Panc1 (cell line): ENCODE results near the gene QSOX1. TPM values are rescaled to one million over a fixed set of nuclear protein-coding genes. Genes with fewer than 3 reads are reported as not detected.
A peak's percentile ranks its signal among the peaks of the same experiment; 100 is the strongest.

Experiments used
- ATAC-seq: fragments of 200-7000 bp; cut with Tn5 transposase; 2 replicates; pipeline ENCODE4 v1.9.1; 2020; ENCODE audit warnings: mild to moderate bottlenecking, moderate library complexity
- BruUV-seq: library from RNA; stranded (reverse); fragments of 400-500 nt; replicated peaks from 2 replicates; lab custom pipeline; 2021; lab: Mats Ljungman, UMichigan
- CTCF ChIA-PET: fragments of 300-600 bp; sonication (Branson Sonifier 250); formaldehyde crosslinking; loops from one replicate; lab custom pipeline; 2022; ENCODE audit warnings: antibody characterized with exemption; lab: Charles Lee
- POLR2A ChIA-PET: fragments of 300-600 bp; sonication (Branson Sonifier 250); formaldehyde crosslinking; loops from one replicate; lab custom pipeline; 2022; ENCODE audit warnings: antibody characterized with exemption; lab: Charles Lee
- DNase-seq: peaks from one replicate; pipeline ENCODE4 v3.0.0-alpha.2; 2010; ENCODE audit warnings: low read depth, low spot score
- H3K27ac ChIP-seq: 2 replicates; pipeline ENCODE4 v1.5.1; 2011; ENCODE audit warnings: mild to moderate bottlenecking, low read length, inconsistent platforms
- H3K27me3 ChIP-seq: fragments of 200-500 bp; sonication (Bioruptor generic); 2 replicates; pipeline ENCODE4 v1.6.0; 2014; ENCODE audit warnings: low read length, inconsistent platforms; ENCODE audit not compliant: control insufficient read depth, insufficient read depth
- H3K36me3 ChIP-seq: fragments of 200-500 bp; sonication (Bioruptor generic); 2 replicates; pipeline ENCODE4 v1.5.1; 2014; ENCODE audit warnings: inconsistent platforms, mild to moderate bottlenecking, low read length, moderate library complexity; ENCODE audit not compliant: control insufficient read depth, insufficient read depth
- H3K4me1 ChIP-seq: 2 replicates; pipeline ENCODE4 v1.5.1; 2011; ENCODE audit warnings: inconsistent platforms, mild to moderate bottlenecking, low read length, moderate library complexity; ENCODE audit not compliant: control insufficient read depth, insufficient read depth
- H3K4me3 ChIP-seq, 2 experiments: 2 replicates each; pipeline ENCODE4 v1.5.1; 2011 to 2012; ENCODE audit warnings: low read depth in 2 of 2, low read length in 2 of 2, mild to moderate bottlenecking in 2 of 2, inconsistent platforms in 1 of 2, moderate library complexity in 1 of 2
- H3K9me3 ChIP-seq: fragments of 200-500 bp; sonication (Bioruptor generic); 2 replicates; pipeline ENCODE4 v1.5.1; 2014; ENCODE audit warnings: low read depth, mild to moderate bottlenecking, inconsistent platforms, low read length, moderate library complexity; ENCODE audit not compliant: control insufficient read depth, insufficient read depth
- POLR2AphosphoS5 ChIP-seq: IDR thresholded peaks from 2 replicates; pipeline ENCODE4 v1.6.1; 2012; ENCODE audit warnings: mild to moderate bottlenecking, low read depth, low read length, moderate library complexity
- SIN3A ChIP-seq: IDR thresholded peaks from 2 replicates; pipeline ENCODE4 v1.6.1; 2012; ENCODE audit warnings: low read depth, mild to moderate bottlenecking, low read length, moderate library complexity, borderline replicate concordance; ENCODE audit not compliant: insufficient read depth
- TCF7L2 ChIP-seq: IDR thresholded peaks from 2 replicates; pipeline ENCODE4 v1.6.1; 2011; ENCODE audit warnings: mild to moderate bottlenecking, low read depth, low read length, inconsistent platforms
- in situ Hi-C: cut with HindIII; loops from 2 replicates; pipeline ENCODE4 v1.10.0; 2016; ENCODE audit warnings: low sequenced_read_pairs, low pct_unique_long_range_greater_than_20kb
- intact Hi-C: fragments of 100-400 bp; cut with micrococcal nuclease; formaldehyde crosslinking; loops from one replicate; pipeline ENCODE4 v1.10.0; 2022; ENCODE audit not compliant: unreplicated experiment
- total RNA-seq: library from RNA; stranded (reverse); gene quantifications from one replicate; pipeline ENCODE4 v1.2.1, GENCODE V29; 2021; ENCODE audit not compliant: unreplicated experiment
- TF ChIP-seq, protein P1 (sequence below), 2 experiments: IDR thresholded peaks; 2 replicates each; pipeline ENCODE4 v1.6.1; 2011 to 2012; ENCODE audit warnings: low read depth in 2 of 2, control low read depth in 1 of 2, low read length in 1 of 2, mild to moderate bottlenecking in 1 of 2, moderate library complexity in 1 of 2; ENCODE audit not compliant: insufficient read depth in 1 of 2
- TF ChIP-seq, protein P2 (sequence below): fragments of 450-650 bp; IDR thresholded peaks from 2 replicates; pipeline ENCODE4 v1.5.1; 2017; ENCODE audit warnings: mild to moderate bottlenecking

Gene QSOX1
- total RNA-seq, 1 experiment from 2014 or later, result 152 TPM

DNA sequence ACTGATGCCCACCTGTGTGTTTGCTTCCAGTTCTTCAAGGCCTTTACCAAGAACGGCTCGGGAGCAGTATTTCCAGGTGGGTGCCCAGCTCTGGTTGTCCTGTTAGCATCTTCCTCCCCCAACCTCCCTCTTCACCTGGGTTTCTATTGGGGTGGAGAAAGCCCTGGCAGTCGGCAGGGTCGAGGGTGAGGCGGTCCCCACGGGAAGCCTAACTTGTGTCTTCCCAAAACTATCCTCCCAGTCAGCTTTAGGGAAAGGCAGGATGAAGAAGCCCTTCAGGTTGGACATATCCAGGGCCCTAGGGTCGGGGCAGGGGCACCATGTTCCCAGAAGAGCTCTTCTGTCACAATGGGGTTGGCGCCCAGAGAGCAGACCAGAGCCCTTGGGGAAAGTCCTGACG lies 20.6 kb downstream of the QSOX1 start:
- ATAC-seq (no peak), DNase-seq (no peak)
- no peaks in the 10 kb centered on the region for H3K4me1 ChIP-seq
- H3K27ac ChIP-seq, result no peak overlapping the region
- BruUV-seq, result no TSS peak
- H3K27me3 ChIP-seq, result no peaks in the 10 kb centered on the region
- intact Hi-C loops (loop anchor here (5.0 kb wide), 2 partner anchors 88 to 463 kb away; no protein-coding TSS in a partner anchor), in situ Hi-C loops (no loop called here)
- no peak for TF ChIP-seq SIN3A
- H3K36me3 ChIP-seq, result no peaks in the 10 kb centered on the region
- ChIA-PET POLR2A (no interaction called here), CTCF (no interaction called here)
- no peaks in the 10 kb centered on the region for H3K9me3 ChIP-seq
- no peak overlapping the region for H3K4me3 ChIP-seq

DNA sequence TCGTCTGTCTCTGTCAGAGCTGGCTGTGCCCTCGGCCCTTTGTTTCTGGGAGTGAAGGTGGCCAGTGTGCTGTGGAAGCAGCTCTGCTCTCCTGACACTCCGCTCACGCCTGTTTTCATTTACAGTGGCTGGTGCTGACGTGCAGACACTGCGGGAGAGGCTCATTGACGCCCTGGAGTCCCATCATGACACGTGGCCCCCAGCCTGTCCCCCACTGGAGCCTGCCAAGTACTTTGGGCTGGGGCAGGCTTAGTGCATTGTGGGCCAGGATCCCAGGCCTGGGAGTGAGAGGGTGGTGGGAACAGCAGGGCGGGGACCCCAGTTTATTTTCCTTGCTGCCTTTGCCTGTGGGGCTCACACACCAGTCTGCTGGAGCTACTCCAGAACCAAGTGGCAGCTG lies 21.1 kb downstream of the QSOX1 start:
- Histone ChIP-seq H3K4me1 (no peaks in the 10 kb centered on the region), H3K27ac (no peak overlapping the region), H3K9me3 (no peaks in the 10 kb centered on the region), H3K36me3 (no peaks in the 10 kb centered on the region), H3K27me3 (no peaks in the 10 kb centered on the region), H3K4me3 (no peak overlapping the region)
- POLR2A ChIA-PET, result interaction anchor here (0.5 kb wide), 1 partner anchor 222 kb away, joined by 3 read pairs; no protein-coding TSS in a partner anchor
- BruUV-seq, result no TSS peak
- in situ Hi-C loops, result no loop called here
- ATAC-seq (no peak), DNase-seq (no peak)
- intact Hi-C loops, result loop anchor here (5.0 kb wide), 2 partner anchors 89 to 464 kb away; no protein-coding TSS in a partner anchor
- TF ChIP-seq TCF7L2 (no peak), POLR2AphosphoS5 (no peak), SIN3A (no peak)
- TF ChIP-seq, protein P1, sequence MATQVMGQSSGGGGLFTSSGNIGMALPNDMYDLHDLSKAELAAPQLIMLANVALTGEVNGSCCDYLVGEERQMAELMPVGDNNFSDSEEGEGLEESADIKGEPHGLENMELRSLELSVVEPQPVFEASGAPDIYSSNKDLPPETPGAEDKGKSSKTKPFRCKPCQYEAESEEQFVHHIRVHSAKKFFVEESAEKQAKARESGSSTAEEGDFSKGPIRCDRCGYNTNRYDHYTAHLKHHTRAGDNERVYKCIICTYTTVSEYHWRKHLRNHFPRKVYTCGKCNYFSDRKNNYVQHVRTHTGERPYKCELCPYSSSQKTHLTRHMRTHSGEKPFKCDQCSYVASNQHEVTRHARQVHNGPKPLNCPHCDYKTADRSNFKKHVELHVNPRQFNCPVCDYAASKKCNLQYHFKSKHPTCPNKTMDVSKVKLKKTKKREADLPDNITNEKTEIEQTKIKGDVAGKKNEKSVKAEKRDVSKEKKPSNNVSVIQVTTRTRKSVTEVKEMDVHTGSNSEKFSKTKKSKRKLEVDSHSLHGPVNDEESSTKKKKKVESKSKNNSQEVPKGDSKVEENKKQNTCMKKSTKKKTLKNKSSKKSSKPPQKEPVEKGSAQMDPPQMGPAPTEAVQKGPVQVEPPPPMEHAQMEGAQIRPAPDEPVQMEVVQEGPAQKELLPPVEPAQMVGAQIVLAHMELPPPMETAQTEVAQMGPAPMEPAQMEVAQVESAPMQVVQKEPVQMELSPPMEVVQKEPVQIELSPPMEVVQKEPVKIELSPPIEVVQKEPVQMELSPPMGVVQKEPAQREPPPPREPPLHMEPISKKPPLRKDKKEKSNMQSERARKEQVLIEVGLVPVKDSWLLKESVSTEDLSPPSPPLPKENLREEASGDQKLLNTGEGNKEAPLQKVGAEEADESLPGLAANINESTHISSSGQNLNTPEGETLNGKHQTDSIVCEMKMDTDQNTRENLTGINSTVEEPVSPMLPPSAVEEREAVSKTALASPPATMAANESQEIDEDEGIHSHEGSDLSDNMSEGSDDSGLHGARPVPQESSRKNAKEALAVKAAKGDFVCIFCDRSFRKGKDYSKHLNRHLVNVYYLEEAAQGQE (IDR thresholded peaks at IDR 0.05; ENCODE audit: insufficient read depth in 1 of 2, low read depth in 2 of 2, low read length in 1 of 2), result no peak
- TF ChIP-seq, protein P2, sequence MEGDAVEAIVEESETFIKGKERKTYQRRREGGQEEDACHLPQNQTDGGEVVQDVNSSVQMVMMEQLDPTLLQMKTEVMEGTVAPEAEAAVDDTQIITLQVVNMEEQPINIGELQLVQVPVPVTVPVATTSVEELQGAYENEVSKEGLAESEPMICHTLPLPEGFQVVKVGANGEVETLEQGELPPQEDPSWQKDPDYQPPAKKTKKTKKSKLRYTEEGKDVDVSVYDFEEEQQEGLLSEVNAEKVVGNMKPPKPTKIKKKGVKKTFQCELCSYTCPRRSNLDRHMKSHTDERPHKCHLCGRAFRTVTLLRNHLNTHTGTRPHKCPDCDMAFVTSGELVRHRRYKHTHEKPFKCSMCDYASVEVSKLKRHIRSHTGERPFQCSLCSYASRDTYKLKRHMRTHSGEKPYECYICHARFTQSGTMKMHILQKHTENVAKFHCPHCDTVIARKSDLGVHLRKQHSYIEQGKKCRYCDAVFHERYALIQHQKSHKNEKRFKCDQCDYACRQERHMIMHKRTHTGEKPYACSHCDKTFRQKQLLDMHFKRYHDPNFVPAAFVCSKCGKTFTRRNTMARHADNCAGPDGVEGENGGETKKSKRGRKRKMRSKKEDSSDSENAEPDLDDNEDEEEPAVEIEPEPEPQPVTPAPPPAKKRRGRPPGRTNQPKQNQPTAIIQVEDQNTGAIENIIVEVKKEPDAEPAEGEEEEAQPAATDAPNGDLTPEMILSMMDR, result no peak
- CTCF ChIA-PET, result no interaction called here

DNA sequence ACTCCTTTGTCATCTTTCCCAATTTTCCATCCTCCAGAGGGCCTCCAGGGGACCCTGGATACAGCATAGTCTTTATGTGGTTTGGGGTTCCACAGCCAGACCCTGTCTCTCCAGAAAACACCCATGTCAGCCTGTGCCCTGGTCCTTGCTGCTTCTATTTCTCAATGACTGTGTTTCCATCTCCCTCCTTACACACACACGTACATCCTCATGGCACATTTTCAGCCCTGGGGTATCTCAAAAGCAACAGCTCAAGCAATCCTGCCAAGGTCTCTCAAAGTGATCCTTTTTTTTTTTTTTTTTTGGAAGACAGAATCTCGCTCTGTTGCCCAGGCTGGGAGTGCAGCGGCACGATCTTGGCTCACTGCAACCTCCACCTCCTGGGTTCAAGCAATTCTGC lies 22.3 kb downstream of the QSOX1 start:
- H3K9me3 ChIP-seq, result no peaks in the 10 kb centered on the region
- in situ Hi-C loops (no loop called here), intact Hi-C loops (loop anchor here (5.0 kb wide), 2 partner anchors 90 to 465 kb away; no protein-coding TSS in a partner anchor)
- DNase-seq, result no peak
- H3K27me3 ChIP-seq, result no peaks in the 10 kb centered on the region
- H3K27ac ChIP-seq, result no peak overlapping the region
- 0 out of 2 replicates have a peak, but pooled peaks have one; percentile 8 for ATAC-seq
- no peak overlapping the region for H3K4me3 ChIP-seq
- H3K36me3 ChIP-seq, result no peaks in the 10 kb centered on the region
- TF ChIP-seq TCF7L2, result no peak
- TF ChIP-seq, protein P2, result no peak
- TF ChIP-seq POLR2AphosphoS5, result no peak
- ChIA-PET POLR2A (no interaction called here), CTCF (no interaction called here)
- no peaks in the 10 kb centered on the region for H3K4me1 ChIP-seq
- BruUV-seq, result no TSS peak
